ENCODE results near the gene CHST1.

- no peak for TF ChIP-seq TAF1 (IDR thresholded peaks at IDR 0.05; ENCODE audit: borderline replicate concordance, low read depth, low read length)
- TF ChIP-seq POLR2AphosphoS5 (IDR thresholded peaks at IDR 0.05; ENCODE audit: low read depth, low read length), result no peak
Observed at GRCh38 chr11:45670386-45671135, 5.1 kb upstream of the CHST1 start.
